ENCODE data around the gene IER5.

Gene IER5

DNA sequence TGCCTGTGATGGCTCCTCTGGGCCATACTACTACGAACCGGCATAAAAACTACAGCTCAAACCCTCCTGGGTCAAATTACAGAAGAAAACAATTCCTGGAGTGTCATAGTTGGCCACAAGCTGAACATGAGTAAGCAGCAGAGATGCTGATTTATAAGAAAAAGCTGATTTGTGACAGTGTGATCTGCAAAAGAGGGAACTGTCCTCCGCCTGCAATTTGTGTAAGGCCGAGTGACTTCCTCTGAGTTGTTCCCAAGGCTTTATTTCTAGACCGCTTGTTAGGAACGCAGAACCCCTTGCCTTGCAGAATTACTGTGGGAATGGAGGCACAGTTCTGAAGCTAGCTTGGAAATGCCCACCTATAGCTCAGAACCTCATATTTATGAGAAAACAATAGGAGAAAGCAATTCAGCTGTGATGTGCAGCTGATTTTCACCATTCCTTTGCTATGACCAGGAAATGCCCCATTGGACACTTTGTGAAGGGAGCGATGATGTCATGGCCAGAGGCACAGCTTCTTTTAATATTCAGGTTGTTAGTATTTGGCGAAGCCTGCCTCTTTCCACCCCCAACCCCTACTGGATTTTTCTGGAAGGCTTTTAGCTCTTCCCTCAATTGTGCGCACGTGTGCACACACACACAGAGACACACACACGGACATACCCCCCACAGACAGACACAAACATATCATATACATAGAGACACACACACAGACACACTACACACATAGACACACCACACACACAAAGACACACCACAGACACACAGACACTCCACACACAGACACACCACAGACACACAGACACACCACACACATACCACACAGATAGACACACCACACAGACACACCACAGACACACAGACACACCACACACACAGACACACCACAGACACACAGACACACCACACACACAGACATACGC lies 47.6 kb downstream of the IER5 start:
- no peak for DNase-seq

DNA sequence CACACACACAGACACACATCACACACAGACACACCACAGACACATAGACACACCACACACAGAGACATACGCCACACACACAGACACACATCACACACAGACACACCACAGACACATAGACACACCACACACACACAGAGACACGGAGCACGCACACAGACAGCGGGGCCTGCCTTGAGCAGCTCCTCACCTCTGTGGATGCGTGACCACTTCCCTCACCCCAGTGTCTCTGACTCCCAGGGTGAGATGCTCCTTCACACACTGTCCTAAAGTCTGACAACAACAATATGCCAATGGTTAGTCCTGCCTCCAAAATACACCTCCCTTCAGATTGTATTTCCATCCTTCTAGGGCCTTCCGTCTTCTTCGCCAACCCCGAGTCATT lies 48.2 kb downstream of the IER5 start:
- no peak for DNase-seq

DNA sequence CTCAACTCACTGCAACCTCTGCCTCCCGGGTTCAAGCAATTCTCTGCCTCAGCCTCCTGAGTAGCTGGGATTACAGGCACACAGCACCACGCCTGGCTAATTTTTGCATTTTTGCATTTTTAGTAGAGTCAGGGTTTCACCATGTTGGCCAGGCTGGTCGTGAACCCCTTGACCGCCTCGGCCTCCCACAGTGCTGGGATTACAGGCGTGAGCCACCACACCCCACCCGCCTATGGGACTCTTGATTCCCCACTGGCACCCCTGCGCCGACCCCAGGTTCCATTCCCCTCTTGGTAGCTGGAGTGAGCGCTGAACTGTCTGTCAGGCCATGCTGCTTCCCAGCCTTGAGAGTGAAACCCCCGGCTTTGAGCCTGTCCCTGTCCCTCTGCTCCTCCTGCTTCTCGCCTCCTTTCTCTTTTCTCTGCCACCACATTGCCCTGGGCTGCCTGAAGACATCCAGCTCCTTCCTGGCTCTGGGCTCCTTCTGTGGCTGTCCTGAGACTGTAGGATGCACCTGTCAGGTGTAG lies 48.8 kb downstream of the IER5 start:
- DNase-seq, result no peak

DNA sequence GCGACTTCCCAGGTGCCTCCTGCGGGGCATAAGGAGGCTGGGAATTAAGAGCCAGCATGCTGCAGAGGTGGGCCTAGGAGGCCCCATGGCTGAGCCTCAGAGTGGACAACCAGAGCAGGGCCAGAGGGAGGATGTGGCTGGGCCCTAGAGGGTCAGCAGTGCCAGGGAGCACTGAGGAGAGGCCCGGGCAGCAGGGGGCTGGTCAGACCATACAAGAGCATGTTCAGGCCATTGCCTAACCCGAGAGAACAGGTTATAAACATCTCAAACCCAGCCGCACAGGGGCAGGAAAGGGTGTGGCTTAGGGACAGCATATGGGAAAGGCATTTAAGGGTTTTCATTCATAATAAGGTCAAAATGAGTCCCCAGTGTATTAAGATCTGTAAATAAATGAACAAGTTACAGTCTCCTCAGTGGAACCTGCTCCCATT lies 51.1 kb downstream of the IER5 start:
- DNase-seq, result no peak

DNA sequence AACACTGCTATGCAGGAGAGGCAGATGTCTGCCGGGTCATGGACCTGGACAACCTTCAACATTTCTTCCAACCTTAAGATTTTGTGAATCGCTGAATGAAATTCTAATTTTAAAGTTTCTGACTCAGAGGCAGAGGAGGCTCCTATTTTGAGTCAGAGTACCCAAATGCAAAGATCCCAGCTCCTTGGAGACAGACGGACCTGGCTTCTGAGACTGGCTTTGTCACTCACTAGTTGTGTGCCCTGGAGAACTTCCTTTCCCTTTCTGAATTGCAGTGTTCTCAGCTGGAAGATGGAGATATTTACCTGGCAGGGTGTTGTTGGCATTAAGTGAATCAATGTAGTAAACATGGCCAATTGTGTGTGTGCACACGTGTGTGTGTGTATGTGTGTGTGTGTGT lies 51.9 kb downstream of the IER5 start:
- peak in 1 of 5 donors; percentile 25 for DNase-seq

DNA sequence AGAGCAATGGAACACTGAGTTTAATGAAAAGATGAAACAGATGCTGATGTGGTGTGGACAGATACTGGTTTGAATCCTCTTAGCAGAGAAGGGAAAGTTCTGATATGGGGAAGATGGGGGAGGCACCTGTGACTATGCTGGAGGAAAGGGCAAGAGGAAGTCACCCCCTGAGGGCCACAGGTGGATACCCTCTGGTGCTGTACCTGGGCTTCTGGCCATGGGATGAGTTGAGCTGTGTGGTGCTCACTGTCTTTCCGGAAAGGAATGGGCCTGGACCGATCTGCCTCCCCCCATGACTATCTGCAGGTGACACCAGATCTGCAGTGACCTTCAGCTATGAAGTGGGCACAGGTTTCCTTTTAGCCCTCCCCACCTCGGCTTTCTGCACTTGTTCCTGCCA lies 52.4 kb downstream of the IER5 start:
- no peak for DNase-seq

DNA sequence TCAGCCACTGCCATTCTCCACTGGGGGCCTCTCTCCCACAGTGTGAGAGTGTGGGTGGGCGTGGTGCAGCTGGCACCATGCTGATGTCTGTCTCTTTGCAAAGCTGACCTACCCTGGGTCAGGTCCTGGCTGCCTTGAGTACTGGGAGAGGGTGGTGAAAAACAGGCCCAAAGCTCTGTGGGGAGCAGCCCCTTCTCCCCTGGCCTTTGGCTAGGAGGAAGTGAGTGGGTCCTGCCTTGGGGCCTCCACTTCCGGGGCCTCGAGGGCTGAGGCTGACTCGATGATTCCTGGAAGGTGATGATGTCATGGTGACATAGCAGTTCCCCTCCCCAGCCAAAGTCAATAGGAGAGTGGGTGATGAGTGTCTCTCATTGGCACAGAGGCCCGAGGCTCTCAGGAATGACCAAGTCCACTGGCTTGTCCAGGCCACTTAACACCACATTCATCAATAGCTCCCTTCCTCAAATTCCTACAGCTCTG lies 53.0 kb downstream of the IER5 start:
- DNase-seq, result peak in 1 of 5 donors; percentile 89
